Heart right ventricle (tissue), 16 donors: Measurements from ENCODE around the gene CDO1. TPM values are rescaled to one million over a fixed set of nuclear protein-coding genes. Genes with fewer than 3 reads are reported as not detected.
A peak's percentile ranks its signal among the peaks of the same experiment; 100 is the strongest.

Experiments used
- ATAC-seq, 8 donors: fragments of 200-7000 bp; cut with Tn5 transposase; one replicate each; pipeline ENCODE4 v1.9.1; 2020; ENCODE audit warnings: mild to moderate bottlenecking in 8 of 8, moderate library complexity in 8 of 8, moderate number of reproducible peaks in 1 of 8
- DNase-seq, 2 donors: peaks; one replicate each; pipeline ENCODE4 v3.0.0-alpha.2; 2020
- H3K27ac ChIP-seq, 10 donors: fragments of 200-600 bp; sonication (generic) in 2 of 10; one replicate each; pipeline versions ENCODE4 v1.5.0 to v1.8.0; 2020 to 2022; ENCODE audit warnings: mild to moderate bottlenecking in 3 of 10
- H3K27me3 ChIP-seq, 7 donors: fragments of 200-600 bp; one replicate each; pipeline ENCODE4 v1.8.0; 2021 to 2022; ENCODE audit warnings: mild to moderate bottlenecking in 2 of 7
- H3K36me3 ChIP-seq, 9 donors: fragments of 200-600 bp; sonication (generic) in 1 of 9; one replicate each; pipeline versions ENCODE4 v1.5.0 to v1.8.0; 2020 to 2022; ENCODE audit warnings: mild to moderate bottlenecking in 2 of 9
- H3K4me1 ChIP-seq, 9 donors: fragments of 200-600 bp; sonication (generic) in 1 of 9; one replicate each; pipeline versions ENCODE4 v1.5.0 to v1.8.0; 2020 to 2022; ENCODE audit warnings: mild to moderate bottlenecking in 4 of 9
- H3K4me3 ChIP-seq, 10 donors: fragments of 200-600 bp; sonication (generic) in 2 of 10; one replicate each; pipeline versions ENCODE4 v1.5.0 to v1.8.0; 2020 to 2022; ENCODE audit warnings: mild to moderate bottlenecking in 7 of 10, moderate library complexity in 2 of 10
- H3K9me3 ChIP-seq, 11 donors: fragments of 200-600 bp in 10 of 11; sonication (generic) in 2 of 11; one replicate each; pipeline versions ENCODE4 v1.5.0 to v1.8.0; 2013 to 2022; ENCODE audit warnings: mild to moderate bottlenecking in 2 of 11, control low read depth in 1 of 11, moderate library complexity in 1 of 11
- WGBS, 2 donors: extraction: QIAGEN DNeasy Blood & Tissue Kit; methylation state at CpG; one replicate each; pipeline ENCODE4 v1.1.7; 2013; ENCODE audit warnings: inconsistent platforms in 1 of 2; 5-methylcytosine and 5-hydroxymethylcytosine counted together
- intact Hi-C, 10 donors: fragments of 100-400 bp; cut with DNase I; formaldehyde crosslinking; loops; one replicate each; pipeline versions ENCODE4 v1.11.1 to v1.14.2; 2022
- polyA plus RNA-seq, 2 donors: library from polyadenylated mRNA; stranded (reverse); fragments of 200-250 nt; gene quantifications; one replicate each; pipeline ENCODE4 v1.2.3, GENCODE V29; 2013
- total RNA-seq, 10 donors: library from RNA; stranded (reverse); fragmentation: NEBNext Ultra II Directional in 3 of 10; extraction: Animal tissue kit (Norgen Biotek cat#: 25700) in 3 of 10; gene quantifications; one replicate each; pipeline versions ENCODE4 v1.2.1 to v1.2.4, GENCODE V29; 2021 to 2023
- TF ChIP-seq, protein P1 (sequence below), 9 donors: fragments of 200-600 bp; sonication (generic) in 2 of 9; IDR thresholded peaks; one replicate each; pipeline versions ENCODE4 v1.5.0 to v1.8.0; 2021 to 2022; ENCODE audit warnings: antibody characterized with exemption in 9 of 9, mild to moderate bottlenecking in 5 of 9, moderate library complexity in 1 of 9
- donor health status: Arrhythmogenic right ventricular cardiomyopathy.
- donor health status: ischemic (EF 13 %, LVEDD 7.1; RV severe dilation, severe dysfunction).
- donor health status: healthy with polysubstance abuse.
- donor health status: DM: no; HTN: yes; CAD: no.
- donor health status: DM: no; HTN: no; CAD: no.
- donor health status: ischemic (EF 25% LVEDD 6.9; RV normal size, moderate dysfunction).
- donor health status: ischemic (EF 25% LVEDD 5.7; RV mildly dilated, moderate dysfunction).
- donor health status: healthy.
- donor health status: DM: yes; HTN: yes; CAD: no.
- donor health status: Ischemic cardiomyopathy.
- donor health status: ischemic (EF 35%, LVEDD 5.7; RV mildly dilated, moderate dysfunction).
- donor health status: nonischemic (EF 11% LVEDD 7.7; RV severe dilation, severe dysfunction).
- donor health status: DM: yes; HTN: yes; CAD: no.
- donor health status: PGD.
- donor health status: ischemic (EF 29% LVEDD 5.4; RV normal size, mild dysfunction).
- donor health status: nonischemic (EF 23%, LVEDD 6.1; RV moderate dilation, normal function).

The CDO1 gene
- total and polyA plus RNA-seq, 12 donors = 2.3 to 14.8 (median 5.0) TPM

DNA sequence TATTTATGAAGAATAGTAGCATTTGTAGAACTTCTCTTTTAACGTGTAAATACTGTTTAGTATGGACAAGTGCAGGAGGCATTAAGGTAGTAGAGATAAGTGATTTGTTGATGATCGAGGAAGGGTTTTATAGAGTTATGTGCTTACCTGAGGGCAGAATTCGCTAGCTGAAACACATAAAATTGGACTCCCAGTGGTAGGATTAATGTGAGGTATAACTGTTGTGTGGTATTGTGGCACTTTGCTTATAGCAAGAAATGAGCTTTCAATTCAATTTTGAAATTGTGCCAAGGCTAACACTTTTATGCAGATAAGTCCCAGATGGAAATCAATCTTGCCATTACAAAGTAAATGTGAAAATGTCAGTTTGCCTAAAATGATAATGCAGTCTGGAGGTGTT lies 26.5 kb upstream of the CDO1 start:
- Histone ChIP-seq H3K9me3 (no peaks in the 10 kb centered on the region), H3K4me1 (peaks cover 4 to 79% (median 56%) of the 10 kb centered on the region in 9 donors), H3K27me3 (no peaks in the 10 kb centered on the region), H3K36me3 (peaks cover 0 to 5% (median 0%) of the 10 kb centered on the region in 9 donors), H3K27ac (peak overlapping the region; percentile 9 to 98 (median 95)), H3K4me3 (peak overlapping the region; percentile 59 to 96 (median 90))
- ATAC-seq = no peak
- intact Hi-C loops = loop anchor here in 6 of 10 donors (5.0 to 10.0 kb wide), 6 partner anchors 211 to 528 kb away; partner anchors contain the start of genes TMED7 (in 2 of the 6) and COMMD10 (in 1 of the 6)
- DNase-seq = no peak
- 20 to 22% methylated on average over 3 of the region's 3 CpGs for WGBS, 2 donors
- TF ChIP-seq, protein P1, sequence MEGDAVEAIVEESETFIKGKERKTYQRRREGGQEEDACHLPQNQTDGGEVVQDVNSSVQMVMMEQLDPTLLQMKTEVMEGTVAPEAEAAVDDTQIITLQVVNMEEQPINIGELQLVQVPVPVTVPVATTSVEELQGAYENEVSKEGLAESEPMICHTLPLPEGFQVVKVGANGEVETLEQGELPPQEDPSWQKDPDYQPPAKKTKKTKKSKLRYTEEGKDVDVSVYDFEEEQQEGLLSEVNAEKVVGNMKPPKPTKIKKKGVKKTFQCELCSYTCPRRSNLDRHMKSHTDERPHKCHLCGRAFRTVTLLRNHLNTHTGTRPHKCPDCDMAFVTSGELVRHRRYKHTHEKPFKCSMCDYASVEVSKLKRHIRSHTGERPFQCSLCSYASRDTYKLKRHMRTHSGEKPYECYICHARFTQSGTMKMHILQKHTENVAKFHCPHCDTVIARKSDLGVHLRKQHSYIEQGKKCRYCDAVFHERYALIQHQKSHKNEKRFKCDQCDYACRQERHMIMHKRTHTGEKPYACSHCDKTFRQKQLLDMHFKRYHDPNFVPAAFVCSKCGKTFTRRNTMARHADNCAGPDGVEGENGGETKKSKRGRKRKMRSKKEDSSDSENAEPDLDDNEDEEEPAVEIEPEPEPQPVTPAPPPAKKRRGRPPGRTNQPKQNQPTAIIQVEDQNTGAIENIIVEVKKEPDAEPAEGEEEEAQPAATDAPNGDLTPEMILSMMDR (IDR thresholded peaks at IDR 0.05) = no peak

DNA sequence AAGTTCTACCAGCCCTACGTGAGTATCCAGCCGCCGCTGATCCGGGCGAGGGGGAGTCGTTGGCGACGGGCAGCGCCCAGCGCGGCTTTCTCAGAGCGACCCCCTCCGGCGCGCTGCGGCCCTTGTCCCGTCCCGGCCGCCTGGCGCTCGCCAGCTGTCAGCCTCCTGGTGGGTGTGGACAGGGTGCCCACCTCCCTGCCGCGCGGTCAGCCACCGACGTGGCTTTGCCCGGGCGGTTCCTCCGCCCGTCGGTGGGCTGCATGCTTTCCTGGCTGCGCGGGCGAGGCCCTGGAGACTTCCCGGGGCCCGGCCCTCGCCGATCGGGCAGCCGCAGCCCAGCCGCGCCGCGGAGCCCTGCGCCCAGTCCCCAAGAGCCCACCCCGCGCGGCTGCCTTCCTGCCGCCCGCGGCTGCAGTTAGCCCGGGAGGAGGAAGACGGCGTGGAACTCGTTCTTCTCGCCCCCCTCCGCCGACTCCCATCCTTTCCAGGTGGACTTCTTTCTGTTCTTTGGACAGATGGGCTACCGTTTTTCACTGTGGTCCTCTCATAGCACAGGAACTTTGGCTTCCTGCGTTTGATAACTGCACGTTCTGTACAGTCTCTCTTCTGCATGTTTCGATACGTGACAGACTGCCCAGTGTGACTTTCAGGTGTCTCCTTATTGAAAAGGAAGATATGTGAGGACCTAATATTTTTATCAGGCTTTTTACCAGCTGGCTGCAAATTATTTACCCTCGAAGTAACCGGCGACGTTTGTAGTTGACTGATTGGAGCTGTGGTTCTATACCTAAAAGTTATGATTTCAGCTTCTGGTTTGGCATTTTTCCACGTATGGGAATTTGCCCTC lies 25.9 kb upstream of the CDO1 start:
- ATAC-seq (peak; percentile 51 to 90 (median 68)), DNase-seq (no peak)
- intact Hi-C loops = loop anchor here in 6 of 10 donors (5.0 to 10.0 kb wide), 6 partner anchors 210 to 528 kb away; partner anchors contain the start of genes TMED7 (in 2 of the 6) and COMMD10 (in 1 of the 6)
- Histone ChIP-seq H3K36me3 (peaks cover 0 to 10% (median 2%) of the 10 kb centered on the region in 9 donors), H3K4me1 (peaks cover 4 to 77% (median 56%) of the 10 kb centered on the region in 9 donors), H3K9me3 (no peaks in the 10 kb centered on the region), H3K4me3 (peak overlapping the region; percentile 59 to 96 (median 90)), H3K27ac (peak overlapping the region; percentile 83 to 98 (median 95)), H3K27me3 (no peaks in the 10 kb centered on the region)
- WGBS, 2 donors = 0% methylated on average over 67 to 68 of the region's 68 CpGs
- TF ChIP-seq, protein P1 (IDR thresholded peaks at IDR 0.05) = peak in 7 of 9 donors; percentile 5 to 54 (median 30)

DNA sequence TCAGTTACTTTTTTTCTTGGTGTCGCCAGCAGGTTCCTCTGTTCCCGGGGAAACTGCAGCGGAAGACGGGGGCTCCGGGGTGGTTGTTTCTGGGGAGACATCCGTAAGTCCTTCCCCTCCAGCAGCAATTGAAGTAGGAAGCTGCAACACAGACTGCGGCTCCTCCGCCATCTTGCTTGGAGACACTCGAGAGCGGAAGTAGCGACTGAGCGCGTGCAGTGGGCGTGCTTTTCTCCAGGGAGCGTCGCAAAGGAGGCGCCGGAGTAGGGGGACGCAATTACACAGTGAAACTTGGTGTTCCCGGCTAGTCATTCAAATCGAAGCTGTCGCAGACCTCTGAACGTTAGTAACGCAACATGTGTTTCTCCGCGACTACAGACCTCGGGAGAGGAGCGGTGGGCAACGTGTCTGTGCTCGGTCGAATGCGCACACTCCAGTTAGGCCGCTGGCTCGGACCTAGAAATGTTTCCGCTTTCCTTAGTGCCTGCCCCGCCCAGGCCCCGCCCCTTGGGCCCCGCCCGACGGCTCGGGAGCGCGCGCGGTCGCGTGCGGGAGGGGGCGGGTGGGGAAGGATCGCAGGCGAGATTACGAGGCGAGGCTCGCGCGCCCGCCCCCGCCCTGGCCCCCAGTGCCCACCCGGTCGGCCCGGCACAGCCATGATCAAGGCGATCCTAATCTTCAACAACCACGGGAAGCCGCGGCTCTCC lies 25.1 kb upstream of the CDO1 start, which contains the start of the genes AP3S1 and ATG12:
Gene AP3S1 (plus strand): TSS at position 554 of the 707 bp plus-strand sequence. CDS start 103 bp downstream, at position 657.
Gene ATG12 (minus strand): TSS at position 184 of the 707 bp plus-strand sequence. CDS start 13 bp downstream, at position 171.
- 6 to 8% methylated on average over 65 of the region's 65 CpGs for WGBS, 2 donors
- DNase-seq (peak; percentile 92), ATAC-seq (peak; percentile 96 to 98 (median 96))
- TF ChIP-seq, protein P1 (IDR thresholded peaks at IDR 0.05) = no peak
- intact Hi-C loops = loop anchor here in 6 of 10 donors (1.0 to 10.0 kb wide), 8 partner anchors 207 to 527 kb away; partner anchors contain the start of genes TMED7 (in 3 of the 6) and COMMD10 (in 1 of the 6)
- Histone ChIP-seq H3K4me1 (peaks cover 4 to 70% (median 56%) of the 10 kb centered on the region in 9 donors), H3K9me3 (no peaks in the 10 kb centered on the region), H3K36me3 (peaks cover 0 to 18% (median 7%) of the 10 kb centered on the region in 9 donors), H3K4me3 (peak within 1 kb of the TSS; percentile 59 to 96 (median 90)), H3K27me3 (no peaks in the 10 kb centered on the region), H3K27ac (peak within 1 kb of the TSS; percentile 83 to 98 (median 95))
